NCI-H69 (cell line): ENCODE data around the gene C1orf159.

Source experiments
- DNase-seq: peaks from one replicate; lab custom pipeline; 2025; lab: John Stamatoyannopoulos, UW

C1orf159 gene

DNA sequence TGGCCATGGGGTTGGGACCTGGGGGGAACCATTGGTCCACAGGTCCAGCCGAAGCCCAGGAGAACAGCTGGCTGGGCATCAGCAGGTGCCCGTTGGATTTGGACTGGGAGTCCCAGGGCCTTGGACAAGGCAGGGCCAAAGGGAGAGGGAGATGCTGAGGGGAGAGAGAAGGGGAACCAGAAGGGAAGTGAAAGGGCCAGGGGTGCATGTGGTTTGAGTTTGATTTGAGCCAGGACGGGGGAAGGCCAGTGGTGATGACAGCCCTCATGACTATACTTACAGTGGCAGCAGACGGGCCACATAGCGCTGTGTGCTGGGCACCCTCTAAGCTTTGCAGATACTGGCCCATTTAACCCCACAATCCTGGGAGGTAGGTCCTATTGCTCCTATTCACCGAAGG is 77.2 kb downstream of the C1orf159 start:
- DNase-seq: no peak

DNA sequence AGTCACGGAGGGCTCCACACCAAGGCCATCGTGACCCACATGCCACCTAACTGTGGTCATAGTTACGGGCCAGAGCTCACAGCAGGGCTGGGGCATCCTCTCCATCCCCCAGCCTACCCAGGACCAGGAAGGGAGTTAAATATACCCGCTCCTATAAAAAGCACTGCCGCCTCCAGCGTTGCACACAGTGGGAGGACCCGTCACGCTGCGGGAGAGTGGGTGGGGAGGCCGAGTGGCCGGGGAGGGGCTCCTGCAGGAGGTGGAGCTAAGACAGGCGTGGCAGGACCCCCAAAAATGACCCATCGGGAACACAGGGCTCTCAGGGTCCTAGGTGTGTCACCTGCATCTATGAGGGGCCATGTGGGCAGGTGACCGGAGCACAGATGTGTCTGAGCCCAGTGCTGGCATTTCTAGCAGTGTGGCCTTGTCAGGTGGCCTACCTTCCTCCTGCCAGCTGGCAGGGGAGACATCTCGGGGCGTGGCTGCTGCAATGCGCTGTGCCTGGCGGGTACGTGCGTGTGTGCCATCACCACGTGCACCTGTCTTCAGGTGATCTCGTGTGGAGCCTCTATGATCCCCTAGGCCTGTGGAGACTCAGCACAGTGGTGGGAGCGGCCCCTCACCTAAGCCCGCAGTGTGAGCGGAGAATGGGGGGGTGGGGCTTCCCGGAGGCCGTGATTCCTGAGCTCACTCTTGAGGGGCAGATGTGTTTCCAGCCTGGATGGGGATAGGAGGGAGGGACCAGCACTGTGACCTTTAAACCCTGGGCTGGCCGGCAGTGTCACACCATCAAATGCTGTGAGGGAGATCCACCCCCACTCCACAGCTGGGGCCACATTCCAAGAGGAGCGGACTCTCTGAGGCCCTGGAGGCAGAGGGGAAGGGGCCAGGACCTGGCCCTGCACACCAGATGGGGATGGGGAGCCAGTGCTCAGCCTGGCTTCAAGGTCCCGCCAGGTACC is 78.2 kb downstream of the C1orf159 start:
- DNase-seq: no peak

DNA sequence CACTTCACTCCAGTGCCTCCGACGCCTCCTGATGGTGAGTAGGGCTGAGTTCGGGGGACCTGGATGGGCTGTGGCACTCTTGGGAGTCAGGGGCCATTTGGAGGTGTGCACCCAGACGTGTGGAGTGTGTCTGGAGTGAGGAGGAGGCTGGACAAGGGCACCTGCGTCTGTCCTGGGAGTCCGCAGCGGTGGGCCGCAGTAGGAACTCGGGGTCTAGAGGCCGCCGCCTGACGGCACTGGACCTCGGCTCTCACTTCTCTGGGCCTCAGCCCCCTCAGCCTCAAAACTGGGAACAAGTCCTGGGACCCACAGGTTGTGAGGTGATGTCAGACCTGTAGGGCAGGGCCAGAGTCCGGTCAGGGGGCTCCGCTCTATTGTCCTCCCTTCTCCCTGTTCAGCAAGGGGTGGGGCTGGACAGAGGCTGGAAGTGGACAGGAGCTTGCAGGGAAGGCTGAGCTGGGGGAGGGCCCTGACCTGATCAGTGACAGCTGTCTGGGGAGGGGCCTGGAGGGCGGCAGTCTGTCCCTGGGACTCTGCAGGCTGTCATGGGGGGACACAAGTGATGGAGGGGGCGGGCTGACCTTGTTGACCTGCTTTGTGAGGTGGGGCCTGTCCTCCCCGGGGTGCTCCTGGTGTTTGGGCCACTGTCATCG is 80.5 kb downstream of the C1orf159 start:
- no peak for DNase-seq

DNA sequence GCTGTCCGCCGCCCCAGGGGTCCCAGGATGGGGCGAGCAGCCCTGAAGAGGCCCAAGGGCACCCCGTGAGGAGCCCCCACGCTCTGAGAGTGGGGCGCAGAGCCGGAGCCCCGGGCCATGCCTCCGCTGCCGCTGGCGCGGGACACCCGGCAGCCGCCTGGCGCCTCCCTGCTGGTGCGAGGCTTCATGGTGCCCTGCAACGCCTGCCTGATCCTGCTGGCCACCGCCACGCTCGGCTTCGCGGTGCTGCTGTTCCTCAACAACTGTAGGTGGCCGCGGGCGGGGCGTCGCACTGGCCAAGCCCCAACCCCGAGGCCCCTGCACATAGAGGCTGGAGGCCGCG is 81.5 kb downstream of the C1orf159 start:
- DNase-seq: peak; percentile 41

DNA sequence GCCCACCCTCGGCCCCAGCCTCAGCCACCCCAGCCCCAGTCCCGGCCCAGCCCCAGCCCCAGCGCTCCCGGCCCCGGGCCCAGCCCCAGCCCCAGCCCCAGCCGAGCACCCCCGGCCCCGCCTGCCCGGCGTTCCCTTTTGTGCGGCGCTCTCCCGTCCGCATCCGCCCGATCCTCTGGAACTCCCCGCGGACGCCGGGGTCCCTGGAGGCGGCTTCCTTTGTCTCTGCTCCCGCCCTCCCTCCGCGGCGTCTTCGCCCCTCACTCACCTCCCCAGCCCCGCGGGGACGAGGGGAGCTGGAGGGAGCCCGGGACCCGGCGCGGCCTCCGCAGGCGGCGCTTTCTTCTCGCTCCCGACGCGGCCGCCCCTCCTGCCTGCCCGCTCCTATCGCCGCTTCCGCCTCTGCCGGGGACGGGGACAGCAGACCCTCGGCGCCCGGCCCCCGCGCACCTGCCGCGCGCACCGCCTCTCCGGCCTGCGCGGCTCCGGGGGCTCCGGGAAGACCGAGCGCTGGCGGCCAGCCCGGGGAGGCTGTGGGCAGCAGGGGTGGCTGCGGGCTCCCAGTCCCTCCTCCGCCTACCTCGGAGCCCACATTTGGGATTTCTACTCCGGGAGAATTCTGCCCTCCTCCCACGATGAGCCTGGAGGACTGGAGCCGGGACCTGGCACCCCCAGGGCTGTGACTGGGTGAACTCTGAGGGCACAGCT is 82.0 kb downstream of the C1orf159 start:
- peak; percentile 67 for DNase-seq

DNA sequence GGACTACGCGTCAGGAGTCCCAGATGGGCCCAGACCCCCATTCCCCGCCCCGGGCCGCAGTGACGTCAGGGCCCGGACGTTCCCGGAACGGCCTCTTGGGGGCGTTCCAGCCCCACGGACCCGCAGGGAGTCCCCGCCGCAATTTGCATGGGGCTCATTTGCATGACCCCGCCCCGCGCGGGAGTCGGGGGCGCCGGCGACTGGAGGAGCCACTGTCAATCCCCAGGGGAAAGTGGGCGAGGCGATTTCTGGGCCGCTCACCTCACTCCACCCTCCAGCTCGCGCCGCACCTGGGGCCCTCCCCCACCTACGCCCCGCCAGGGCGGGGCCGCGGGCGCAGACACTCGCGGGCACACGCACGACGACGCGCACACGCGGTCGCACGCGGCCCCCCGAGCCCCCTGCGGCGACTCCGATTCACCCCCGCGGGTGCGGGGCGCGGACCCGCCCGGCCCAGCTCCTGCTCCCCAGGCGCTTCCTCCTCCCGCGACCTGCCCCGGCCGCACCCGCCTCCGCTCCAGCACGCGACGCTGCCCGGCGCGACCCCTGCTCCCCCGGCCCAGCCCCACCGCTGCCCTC is 82.8 kb downstream of the C1orf159 start:
- peak; percentile 96 for DNase-seq

DNA sequence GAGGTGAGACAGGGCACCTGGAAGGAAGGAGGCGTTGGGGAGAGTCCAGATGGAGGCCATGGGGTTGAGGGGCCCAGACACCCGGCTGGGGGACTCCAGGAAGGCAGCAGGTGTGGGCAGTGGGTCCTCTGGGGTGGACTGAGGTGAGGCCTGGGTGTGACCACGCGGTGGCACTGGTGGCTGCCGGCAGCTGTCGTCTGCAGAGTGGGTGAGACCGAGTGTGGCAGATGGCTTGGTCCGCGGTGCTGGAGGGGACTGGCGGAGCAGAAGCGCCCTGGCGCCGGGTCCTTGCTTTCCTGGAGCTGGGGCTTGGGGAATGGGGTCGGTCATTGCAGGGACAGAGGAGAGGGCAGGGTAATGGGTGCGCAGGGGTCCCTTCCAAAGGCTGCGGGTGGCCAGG is 83.5 kb downstream of the C1orf159 start:
- DNase-seq: peak; percentile 27
